Natural killer cell (primary cell): ENCODE data around the gene RPL29. TPM values are rescaled to one million over a fixed set of nuclear protein-coding genes. Genes with fewer than 3 reads are reported as not detected.

ENCODE experiments used
- ATAC-seq, 3 donors: fragments of 150-1000 bp in 2 of 3; fragments of 200-7000 bp in 1 of 3; cut with Tn5 transposase; 1 replicate in 1 of 3; 2 replicates in 2 of 3; pipeline ENCODE4 v1.10.0; 2021; ENCODE audit warnings: mild to moderate bottlenecking in 2 of 3, moderate library complexity in 2 of 3
- DNase-seq, 2 donors: peaks; one replicate each; pipeline versions ENCODE4 v3.0.0 to v3.0.0-alpha.2; 2013 to 2021; ENCODE audit warnings: mixed read lengths in 1 of 2
- H3K27ac ChIP-seq: one replicate; pipeline ENCODE4 v1.5.1; 2013; ENCODE audit warnings: mild to moderate bottlenecking, low read length
- H3K27me3 ChIP-seq: one replicate; pipeline ENCODE4 v1.6.1; 2013; ENCODE audit warnings: low read length; ENCODE audit not compliant: control insufficient read depth, insufficient read depth
- H3K36me3 ChIP-seq: one replicate; pipeline ENCODE4 v1.6.1; 2013; ENCODE audit warnings: low read length; ENCODE audit not compliant: control insufficient read depth, insufficient read depth
- H3K4me1 ChIP-seq: one replicate; pipeline ENCODE4 v1.6.1; 2013; ENCODE audit warnings: low read length; ENCODE audit not compliant: control insufficient read depth, insufficient read depth
- H3K4me3 ChIP-seq: one replicate; pipeline ENCODE4 v1.5.1; 2013; ENCODE audit warnings: low read length
- H3K9me3 ChIP-seq: one replicate; pipeline ENCODE4 v1.6.1; 2013; ENCODE audit warnings: low read length; ENCODE audit not compliant: control insufficient read depth, insufficient read depth
- H3K27ac Mint-ChIP-seq, 2 donors: one replicate each; pipeline ENCODE4 v1.8.0; 2022; ENCODE audit warnings: mild to moderate bottlenecking in 2 of 2, mixed read lengths in 2 of 2, moderate library complexity in 1 of 2
- H3K27me3 Mint-ChIP-seq, 2 donors: one replicate each; pipeline ENCODE4 v1.8.0; 2022; ENCODE audit warnings: low read depth in 2 of 2, mixed read lengths in 2 of 2
- H3K36me3 Mint-ChIP-seq: one replicate; pipeline ENCODE4 v1.8.0; 2022; ENCODE audit warnings: mixed read lengths
- H3K4me1 Mint-ChIP-seq, 2 donors: one replicate each; pipeline ENCODE4 v1.8.0; 2022; ENCODE audit warnings: mixed read lengths in 2 of 2
- H3K4me3 Mint-ChIP-seq: one replicate; pipeline ENCODE4 v1.8.0; 2022; ENCODE audit warnings: mild to moderate bottlenecking, moderate library complexity, mixed read lengths
- H3K9me3 Mint-ChIP-seq, 2 donors: one replicate each; pipeline ENCODE4 v1.8.0; 2022; ENCODE audit warnings: mixed read lengths in 2 of 2
- CTCF ChIP-seq: fragments of 200-600 bp; IDR thresholded peaks from one replicate; pipeline ENCODE4 v1.8.0; 2022; ENCODE audit warnings: antibody characterized with exemption
- WGBS: methylation state at CpG from one replicate; pipeline ENCODE4 v1.1.7; 2013; ENCODE audit warnings: missing lambda C conversion rate; ENCODE audit not compliant: insufficient coverage; 5-methylcytosine and 5-hydroxymethylcytosine counted together
- intact Hi-C: fragments of 100-400 bp; cut with micrococcal nuclease; formaldehyde crosslinking; loops from one replicate; pipeline ENCODE4 v1.14.2; 2022
- total RNA-seq, 4 donors: library from RNA; stranded (reverse); fragments of 120-200 nt in 1 of 4; gene quantifications; one replicate each; pipeline versions ENCODE4 v1.2.3 to v1.2.4, GENCODE V29; 2013 to 2022

Gene RPL29
- total RNA-seq, 3 donors from 2014 or later (not counting 1 experiment from before 2014, with no cell fraction given) = 486 to 819 (median 797) TPM

- Histone ChIP-seq H3K4me3 (no peak overlapping the region), H3K36me3 (no peaks in the 10 kb centered on the region), H3K27ac (no peak overlapping the region), H3K27me3 (peaks cover 3% of the 10 kb centered on the region), H3K9me3 (no peaks in the 10 kb centered on the region), H3K4me1 (peaks cover 18% of the 10 kb centered on the region)
- WGBS = 95% methylated on average over 4 of the region's 4 CpGs
- Mint-ChIP-seq H3K9me3 (no peaks in the 10 kb centered on the region), H3K4me1 (peaks cover 0 to 30% of the 10 kb centered on the region in 2 donors), H3K27me3 (peaks cover 0 to 6% of the 10 kb centered on the region in 2 donors), H3K36me3 (no peaks in the 10 kb centered on the region), H3K27ac (no peak overlapping the region), H3K4me3 (no peak overlapping the region)
- no peak for ATAC-seq
- no peak for TF ChIP-seq CTCF
- intact Hi-C loops = no loop called here
- DNase-seq = no peak
These were observed 31.2 kb downstream of the RPL29 start for GRCh38 chr3:51964521-51964920.

- no peak for TF ChIP-seq CTCF
- Histone ChIP-seq H3K27me3 (peaks cover 4% of the 10 kb centered on the region), H3K4me3 (no peak overlapping the region), H3K27ac (no peak overlapping the region), H3K9me3 (no peaks in the 10 kb centered on the region), H3K4me1 (peaks cover 18% of the 10 kb centered on the region), H3K36me3 (no peaks in the 10 kb centered on the region)
- no peak for ATAC-seq
- intact Hi-C loops = no loop called here
- no peak overlapping the region for H3K4me3 Mint-ChIP-seq
- no peaks in the 10 kb centered on the region for H3K9me3 Mint-ChIP-seq
- DNase-seq = no peak
- peaks cover 0 to 27% of the 10 kb centered on the region in 2 donors for H3K4me1 Mint-ChIP-seq
- H3K27me3 Mint-ChIP-seq = peaks cover 0 to 6% of the 10 kb centered on the region in 2 donors
- H3K27ac Mint-ChIP-seq = no peak overlapping the region
- no peaks in the 10 kb centered on the region for H3K36me3 Mint-ChIP-seq
- WGBS = 81% methylated on average over 12 of the region's 12 CpGs
These were observed 31.7 kb downstream of the RPL29 start for GRCh38 chr3:51963951-51964451.

- Mint-ChIP-seq H3K9me3 (no peaks in the 10 kb centered on the region), H3K27ac (no peak overlapping the region), H3K36me3 (no peaks in the 10 kb centered on the region), H3K4me3 (no peak overlapping the region), H3K4me1 (peaks cover 0 to 21% of the 10 kb centered on the region in 2 donors), H3K27me3 (peaks cover 7 to 10% of the 10 kb centered on the region in 2 donors)
- no peak for DNase-seq
- Histone ChIP-seq H3K4me3 (no peak overlapping the region), H3K27me3 (peaks cover 6% of the 10 kb centered on the region), H3K9me3 (no peaks in the 10 kb centered on the region), H3K4me1 (peaks cover 11% of the 10 kb centered on the region), H3K27ac (no peak overlapping the region), H3K36me3 (no peaks in the 10 kb centered on the region)
- no peak for ATAC-seq
- no peak for TF ChIP-seq CTCF
- intact Hi-C loops = no loop called here
- WGBS = 89% methylated on average over 6 of the region's 6 CpGs
These were observed 32.7 kb downstream of the RPL29 start for GRCh38 chr3:51962854-51963530.
